ENCODE data around the gene FRMD8. TPM values are rescaled to one million over a fixed set of nuclear protein-coding genes. Genes with fewer than 3 reads are reported as not detected.
A peak's percentile ranks its signal among the peaks of the same experiment; 100 is the strongest.

Gene FRMD8
- total and polyA plus RNA-seq, 9 of the 15 experiments (the other 6 are each of a cell fraction or from before 2014, with no cell fraction given) = 4.5 to 54.5 (median 15.8) TPM

DNA sequence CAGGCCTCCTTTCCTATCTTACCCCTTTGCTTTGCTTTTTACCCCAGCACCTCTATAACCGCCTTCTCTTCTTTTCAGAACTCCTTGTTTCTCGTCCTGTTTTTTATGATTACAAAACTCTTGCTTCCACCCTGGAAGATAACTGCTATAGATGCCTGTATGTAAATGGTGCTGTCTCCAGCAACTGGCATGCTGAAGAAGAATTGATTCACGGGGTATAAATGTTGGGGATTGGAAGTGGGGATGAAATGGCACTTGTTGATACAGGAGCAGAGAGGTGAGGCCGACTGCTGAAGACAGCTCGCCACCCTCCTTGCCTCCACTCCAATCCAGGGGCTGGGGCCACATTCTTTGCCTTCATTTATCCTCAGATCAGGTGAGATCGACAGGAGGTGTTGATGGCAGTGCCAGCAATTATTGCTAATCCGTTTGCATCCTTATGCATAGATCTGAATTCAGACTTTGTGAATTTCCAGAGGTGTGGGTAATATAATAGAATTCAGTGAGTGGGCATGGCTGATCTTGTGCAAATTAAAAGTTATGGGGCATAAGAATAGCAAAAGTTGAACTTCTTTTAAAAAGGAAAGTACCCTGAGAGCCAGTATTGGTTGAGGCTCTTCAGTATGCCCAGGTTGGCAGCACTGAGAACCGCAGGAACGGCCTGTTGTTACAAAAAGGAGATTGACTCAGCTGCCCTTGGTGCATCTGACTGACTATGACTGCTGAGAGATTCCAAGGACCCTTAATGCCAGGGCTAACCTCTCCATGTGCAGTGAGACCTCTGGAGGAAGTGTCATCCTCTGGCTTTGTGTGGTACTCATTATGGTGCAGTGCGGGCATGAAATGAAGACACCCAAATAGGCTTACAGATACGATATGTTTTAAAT is 41.5 kb downstream of the FRMD8 start (continued):
- TF ChIP-seq, protein P1, sequence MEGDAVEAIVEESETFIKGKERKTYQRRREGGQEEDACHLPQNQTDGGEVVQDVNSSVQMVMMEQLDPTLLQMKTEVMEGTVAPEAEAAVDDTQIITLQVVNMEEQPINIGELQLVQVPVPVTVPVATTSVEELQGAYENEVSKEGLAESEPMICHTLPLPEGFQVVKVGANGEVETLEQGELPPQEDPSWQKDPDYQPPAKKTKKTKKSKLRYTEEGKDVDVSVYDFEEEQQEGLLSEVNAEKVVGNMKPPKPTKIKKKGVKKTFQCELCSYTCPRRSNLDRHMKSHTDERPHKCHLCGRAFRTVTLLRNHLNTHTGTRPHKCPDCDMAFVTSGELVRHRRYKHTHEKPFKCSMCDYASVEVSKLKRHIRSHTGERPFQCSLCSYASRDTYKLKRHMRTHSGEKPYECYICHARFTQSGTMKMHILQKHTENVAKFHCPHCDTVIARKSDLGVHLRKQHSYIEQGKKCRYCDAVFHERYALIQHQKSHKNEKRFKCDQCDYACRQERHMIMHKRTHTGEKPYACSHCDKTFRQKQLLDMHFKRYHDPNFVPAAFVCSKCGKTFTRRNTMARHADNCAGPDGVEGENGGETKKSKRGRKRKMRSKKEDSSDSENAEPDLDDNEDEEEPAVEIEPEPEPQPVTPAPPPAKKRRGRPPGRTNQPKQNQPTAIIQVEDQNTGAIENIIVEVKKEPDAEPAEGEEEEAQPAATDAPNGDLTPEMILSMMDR (IDR thresholded peaks at IDR 0.05 in 2 of 3, conservative IDR thresholded peaks at IDR 0.05 in 1 of 3; ENCODE audit: insufficient read depth in 2 of 3, low read depth in 1 of 3, low read length in 3 of 3) = no peak
- TF ChIP-seq PTBP1 (IDR thresholded peaks at IDR 0.05; ENCODE audit: low read depth, low read length) = peak; percentile 20
- peak; percentile 15 for TF ChIP-seq RBM22 (IDR thresholded peaks at IDR 0.05; ENCODE audit: low read depth, low read length, poor library complexity, severe bottlenecking)
- TF ChIP-seq NCOR1 (IDR thresholded peaks at IDR 0.05) = no peak
- TF ChIP-seq HEY1 (CRISPR knock-in tag; IDR thresholded peaks at IDR 0.05; ENCODE audit: borderline replicate concordance) = peak; percentile 58; the same call in 1 of the 2 replicates
- peak; percentile 87 for TF ChIP-seq ZNF551 (CRISPR knock-in tag; IDR thresholded peaks at IDR 0.05)
- TF ChIP-seq, protein P2, sequence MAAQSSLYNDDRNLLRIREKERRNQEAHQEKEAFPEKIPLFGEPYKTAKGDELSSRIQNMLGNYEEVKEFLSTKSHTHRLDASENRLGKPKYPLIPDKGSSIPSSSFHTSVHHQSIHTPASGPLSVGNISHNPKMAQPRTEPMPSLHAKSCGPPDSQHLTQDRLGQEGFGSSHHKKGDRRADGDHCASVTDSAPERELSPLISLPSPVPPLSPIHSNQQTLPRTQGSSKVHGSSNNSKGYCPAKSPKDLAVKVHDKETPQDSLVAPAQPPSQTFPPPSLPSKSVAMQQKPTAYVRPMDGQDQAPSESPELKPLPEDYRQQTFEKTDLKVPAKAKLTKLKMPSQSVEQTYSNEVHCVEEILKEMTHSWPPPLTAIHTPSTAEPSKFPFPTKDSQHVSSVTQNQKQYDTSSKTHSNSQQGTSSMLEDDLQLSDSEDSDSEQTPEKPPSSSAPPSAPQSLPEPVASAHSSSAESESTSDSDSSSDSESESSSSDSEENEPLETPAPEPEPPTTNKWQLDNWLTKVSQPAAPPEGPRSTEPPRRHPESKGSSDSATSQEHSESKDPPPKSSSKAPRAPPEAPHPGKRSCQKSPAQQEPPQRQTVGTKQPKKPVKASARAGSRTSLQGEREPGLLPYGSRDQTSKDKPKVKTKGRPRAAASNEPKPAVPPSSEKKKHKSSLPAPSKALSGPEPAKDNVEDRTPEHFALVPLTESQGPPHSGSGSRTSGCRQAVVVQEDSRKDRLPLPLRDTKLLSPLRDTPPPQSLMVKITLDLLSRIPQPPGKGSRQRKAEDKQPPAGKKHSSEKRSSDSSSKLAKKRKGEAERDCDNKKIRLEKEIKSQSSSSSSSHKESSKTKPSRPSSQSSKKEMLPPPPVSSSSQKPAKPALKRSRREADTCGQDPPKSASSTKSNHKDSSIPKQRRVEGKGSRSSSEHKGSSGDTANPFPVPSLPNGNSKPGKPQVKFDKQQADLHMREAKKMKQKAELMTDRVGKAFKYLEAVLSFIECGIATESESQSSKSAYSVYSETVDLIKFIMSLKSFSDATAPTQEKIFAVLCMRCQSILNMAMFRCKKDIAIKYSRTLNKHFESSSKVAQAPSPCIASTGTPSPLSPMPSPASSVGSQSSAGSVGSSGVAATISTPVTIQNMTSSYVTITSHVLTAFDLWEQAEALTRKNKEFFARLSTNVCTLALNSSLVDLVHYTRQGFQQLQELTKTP (IDR thresholded peaks at IDR 0.05; ENCODE audit: low read depth in 1 of 2, partially characterized antibody in 2 of 2) = no peak
- TF ChIP-seq OTX1 (CRISPR knock-in tag; IDR thresholded peaks at IDR 0.05) = peak; percentile 97; the same call in 1 of the 2 replicates
- peak; percentile 91 for TF ChIP-seq ELF4 (CRISPR knock-in tag; IDR thresholded peaks at IDR 0.05)
- no peak for TF ChIP-seq NR4A1 (CRISPR knock-in tag; IDR thresholded peaks at IDR 0.05)
- TF ChIP-seq NR4A1 (tag; IDR thresholded peaks at IDR 0.05) = peak; percentile 44; the same call in 1 of the 2 replicates
- peak; percentile 78; the same call in 1 of the 2 replicates for TF ChIP-seq PHTF2 (CRISPR knock-in tag; IDR thresholded peaks at IDR 0.05)
- TF ChIP-seq CC2D1A (IDR thresholded peaks at IDR 0.05) = no peak
- TF ChIP-seq ZNF232 (CRISPR knock-in tag; IDR thresholded peaks at IDR 0.05) = 0 out of 2 replicates have a peak, but pooled peaks have one; percentile 55
- TF ChIP-seq POLR2G (IDR thresholded peaks at IDR 0.05; ENCODE audit: low read depth, low read length) = peak; percentile 60; the same call in 1 of the 2 replicates
- TF ChIP-seq ZFP1 (CRISPR knock-in tag; IDR thresholded peaks at IDR 0.05) = peak; percentile 64; the same call in 1 of the 2 replicates
- TF ChIP-seq TCFL5 (CRISPR knock-in tag; conservative IDR thresholded peaks at IDR 0.05) = no peak
- no peak for TF ChIP-seq E2F3 (CRISPR knock-in tag; IDR thresholded peaks at IDR 0.05)
- TF ChIP-seq ZNF436 (CRISPR knock-in tag; IDR thresholded peaks at IDR 0.05) = peak; percentile 73
- no peak for TF ChIP-seq MIER1 (IDR thresholded peaks at IDR 0.05; ENCODE audit: low read depth)
- TF ChIP-seq CBFA2T2 (conservative IDR thresholded peaks at IDR 0.05) = 0 out of 2 replicates have a peak, but pooled peaks have one; percentile 5
- peak; percentile 79; the same call in 1 of the 2 replicates for TF ChIP-seq ZNF444 (CRISPR knock-in tag; IDR thresholded peaks at IDR 0.05)
- TF ChIP-seq ETV5 (CRISPR knock-in tag; IDR thresholded peaks at IDR 0.05; ENCODE audit: low read depth) = 0 out of 2 replicates have a peak, but pooled peaks have one; percentile 36
- TF ChIP-seq MEF2D (tag; conservative IDR thresholded peaks at IDR 0.05; ENCODE audit: low read depth) = no peak; the same call in 1 of the 2 replicates

All from K562 (cell line).